GM21717 (cell line): ENCODE measurements around the gene AP2M1.

Source experiments
- ATAC-seq: cut with Tn5 transposase; IDR thresholded peaks from one replicate; pipeline ENCODE4 v1.9.1; 2021; ENCODE audit warnings: mild to moderate bottlenecking, moderate library complexity; ENCODE audit not compliant: unreplicated experiment

AP2M1 gene

DNA sequence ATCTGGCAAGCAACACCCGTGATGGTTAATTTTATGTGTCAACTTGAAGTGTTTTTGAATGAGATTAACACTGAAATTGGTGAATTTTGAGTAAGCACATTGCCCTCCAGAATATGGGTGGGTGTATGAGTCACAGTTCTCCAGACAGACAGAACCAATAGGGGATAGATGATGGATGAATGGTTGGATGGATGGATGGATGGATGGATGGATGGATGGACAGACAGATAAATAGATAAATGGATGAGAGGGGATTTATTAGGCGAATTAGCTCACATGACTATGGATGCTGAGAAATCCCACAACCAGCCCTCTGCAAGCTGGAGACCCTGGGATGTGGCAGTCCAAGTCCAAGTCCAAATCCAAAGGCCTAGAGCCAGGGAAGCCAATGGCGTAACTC is 49.3 kb downstream of the AP2M1 start:
- ATAC-seq: no peak

DNA sequence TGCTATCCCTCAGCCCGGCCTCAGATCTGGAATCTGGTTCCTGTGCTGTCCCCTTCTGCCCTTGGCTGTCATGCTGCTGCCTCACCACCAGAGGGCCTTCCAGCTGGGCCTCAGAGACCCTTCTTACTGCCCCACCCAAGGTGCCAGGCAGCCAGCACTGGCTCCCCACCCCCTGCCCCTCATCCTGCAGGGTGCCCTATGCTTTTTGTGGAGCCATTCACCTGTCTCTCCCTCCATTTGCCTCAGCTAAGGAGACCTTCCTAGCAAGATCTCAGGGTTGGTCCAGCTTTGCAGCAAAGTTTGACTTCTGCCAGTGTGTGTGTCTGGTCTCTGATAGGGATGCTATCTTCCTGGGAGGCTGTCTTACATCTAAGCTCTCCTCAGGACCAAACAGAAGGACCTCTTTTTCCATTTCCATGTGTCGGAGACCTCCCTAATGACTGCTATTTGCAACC is 52.9 kb downstream of the AP2M1 start:
- no peak for ATAC-seq

DNA sequence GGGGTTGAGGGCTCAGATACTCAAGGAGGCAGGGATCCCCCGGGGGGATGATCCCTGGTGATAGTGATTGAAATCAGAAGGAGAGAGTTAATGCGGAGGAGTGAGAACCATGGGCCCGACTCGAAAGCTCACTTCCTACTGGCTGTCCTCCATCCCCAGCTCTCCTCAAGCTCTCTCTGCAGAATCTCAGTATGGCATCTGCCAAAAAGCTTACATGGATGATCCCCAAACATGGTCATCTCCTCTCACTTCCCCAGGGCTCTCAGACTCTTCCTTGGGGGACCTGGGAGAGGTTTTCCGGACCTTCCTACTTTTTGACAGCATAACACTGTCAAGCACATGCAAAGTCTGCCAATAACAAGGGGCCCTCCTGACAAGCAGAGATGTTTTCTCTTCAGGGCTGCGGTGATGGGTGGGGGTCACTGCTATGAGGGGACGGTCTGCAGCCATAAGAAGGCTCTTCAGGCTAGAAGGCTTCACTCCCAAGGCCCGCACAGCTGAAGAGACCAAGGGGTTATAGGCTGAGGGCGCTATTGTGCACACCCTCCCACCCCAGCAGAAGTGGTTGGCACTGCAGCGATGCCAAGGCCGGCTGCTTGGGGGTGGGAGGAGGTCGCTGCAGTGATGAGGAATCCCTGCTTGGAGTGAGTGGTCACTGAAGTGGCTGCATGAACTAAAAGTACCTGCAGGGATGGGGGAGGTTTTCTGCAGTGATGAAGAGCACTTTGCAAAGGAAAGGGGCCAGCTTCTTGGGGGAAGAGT is 53.9 kb downstream of the AP2M1 start:
- no peak for ATAC-seq

DNA sequence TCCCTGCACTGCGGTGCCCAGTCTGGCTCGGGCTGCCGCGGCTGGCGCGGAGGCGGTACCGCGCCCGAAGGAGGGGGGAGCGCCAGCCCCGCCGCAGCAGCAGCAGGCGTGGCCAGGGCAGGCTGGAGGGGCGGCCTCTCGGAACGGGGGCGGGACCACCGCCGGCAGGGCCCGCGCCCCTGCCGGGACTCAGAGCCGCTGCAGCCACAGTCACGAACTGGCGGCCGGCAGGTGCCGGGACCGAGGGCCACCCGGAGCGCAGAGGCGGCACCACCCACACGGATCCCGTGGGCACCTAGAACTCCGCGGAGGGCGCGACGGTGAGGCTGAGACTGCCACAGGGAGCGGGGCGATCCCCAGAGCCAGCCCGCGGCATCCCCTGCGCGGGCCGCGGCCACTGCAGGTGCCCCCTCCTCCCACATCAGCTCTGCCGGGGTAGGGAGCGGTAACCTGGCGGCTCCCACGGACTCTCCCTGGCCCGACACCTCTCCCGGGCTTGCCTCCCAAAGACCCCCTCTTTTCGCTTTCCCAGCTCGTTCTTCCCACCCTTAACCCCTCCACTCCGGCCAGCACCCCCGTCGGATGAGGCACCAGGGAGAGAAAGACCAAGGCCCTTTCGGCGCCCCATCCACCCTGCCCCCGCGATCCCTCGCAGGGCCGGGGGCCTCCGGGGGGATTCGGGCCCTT is 54.9 kb downstream of the AP2M1 start, which contains the start of gene VWA5B2:
VWA5B2 (plus strand) TSS at position 192 of the 687 bp plus-strand sequence. CDS start 944 bp downstream, outside the sequence.
- ATAC-seq: peak; percentile 83

DNA sequence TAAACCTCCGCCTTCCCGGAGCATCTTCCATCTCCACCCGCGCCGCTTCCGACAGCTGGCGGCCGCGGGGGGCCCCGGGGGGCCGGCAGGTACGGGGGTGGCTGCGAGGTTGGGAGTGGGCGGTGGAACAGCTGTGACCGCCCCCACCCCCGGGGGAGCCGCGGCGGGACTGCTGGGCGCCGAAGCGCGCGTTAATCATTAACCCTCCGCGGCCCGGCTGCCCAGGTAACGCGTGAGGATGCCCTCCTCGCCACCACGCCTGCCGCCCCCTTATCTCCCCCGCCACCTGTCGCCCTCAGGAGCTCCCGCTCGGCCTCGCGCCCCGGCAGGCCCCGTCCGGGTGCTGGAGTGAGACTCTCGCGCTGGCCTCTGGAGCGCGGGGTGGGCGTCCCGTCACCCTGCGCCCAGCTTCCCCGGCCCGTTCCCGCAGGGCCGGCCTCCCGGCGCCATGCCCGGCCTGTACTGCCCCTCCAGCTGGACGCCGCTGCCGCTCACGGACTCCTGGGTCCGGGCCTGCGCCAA is 55.5 kb downstream of the AP2M1 start:
- ATAC-seq: no peak

DNA sequence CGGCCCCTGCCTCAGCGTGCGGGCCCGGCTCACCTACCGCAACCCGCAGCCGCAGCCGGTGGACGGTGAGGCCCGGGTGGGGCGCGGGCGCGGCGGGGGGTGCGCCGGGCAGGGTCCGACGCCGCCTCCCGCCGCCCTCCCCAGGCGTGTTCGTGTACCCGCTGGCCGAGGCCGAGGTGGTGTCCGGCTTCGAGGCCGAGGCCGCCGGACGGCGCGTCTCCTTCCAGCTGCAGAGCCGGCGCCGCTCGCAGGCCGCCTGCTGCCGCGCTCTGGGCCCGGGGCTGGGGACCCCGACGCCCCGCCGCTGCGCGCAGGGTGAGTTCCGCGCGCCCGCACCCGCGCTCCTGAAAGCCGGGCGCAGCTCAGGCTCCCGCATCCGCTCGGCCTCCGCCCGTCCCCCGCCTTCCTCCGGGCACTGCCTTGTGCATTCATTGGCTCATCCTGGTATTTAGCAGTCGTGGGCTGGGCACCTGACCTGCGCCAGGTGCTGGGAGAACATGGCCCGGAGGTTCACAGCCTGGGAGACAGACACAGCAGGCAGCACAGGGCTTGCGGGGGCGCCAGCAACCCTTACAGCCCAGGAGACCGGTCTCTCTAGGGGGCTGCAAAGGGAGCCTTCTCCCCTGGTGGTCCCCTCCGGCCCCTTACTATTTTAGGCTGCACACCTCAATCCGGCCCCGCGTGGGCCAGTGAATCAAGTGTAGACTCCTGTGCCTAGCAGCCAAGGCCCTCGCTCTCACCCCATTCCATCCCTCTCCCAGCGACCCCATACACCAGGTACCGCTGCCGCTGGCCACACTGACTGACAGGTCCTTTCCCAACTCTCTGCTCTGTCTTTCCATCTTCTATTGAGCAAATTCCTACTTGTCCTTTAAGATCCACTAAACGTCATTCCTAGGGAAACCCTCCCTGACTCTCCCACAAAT is 56.2 kb downstream of the AP2M1 start:
- no peak for ATAC-seq

DNA sequence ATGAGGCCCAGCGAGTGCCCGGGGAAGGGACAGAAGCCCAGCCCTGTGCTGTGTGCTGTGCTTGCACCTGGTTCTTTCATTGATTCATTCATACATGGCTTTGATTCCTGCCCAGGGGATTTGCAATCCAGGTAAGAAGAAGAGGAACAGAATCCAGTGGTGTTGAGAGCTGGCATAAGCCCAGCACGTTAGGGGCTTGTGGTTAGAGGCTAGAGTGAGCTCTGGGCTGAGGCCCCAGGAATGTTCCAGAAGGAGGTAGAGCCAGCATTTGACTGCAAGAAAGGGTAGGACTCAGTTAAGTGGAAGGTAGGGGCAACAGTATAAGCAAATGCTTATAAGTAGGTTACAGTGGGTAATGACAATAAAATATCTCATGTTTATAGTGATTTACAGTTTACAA is 57.0 kb downstream of the AP2M1 start:
- ATAC-seq: no peak

DNA sequence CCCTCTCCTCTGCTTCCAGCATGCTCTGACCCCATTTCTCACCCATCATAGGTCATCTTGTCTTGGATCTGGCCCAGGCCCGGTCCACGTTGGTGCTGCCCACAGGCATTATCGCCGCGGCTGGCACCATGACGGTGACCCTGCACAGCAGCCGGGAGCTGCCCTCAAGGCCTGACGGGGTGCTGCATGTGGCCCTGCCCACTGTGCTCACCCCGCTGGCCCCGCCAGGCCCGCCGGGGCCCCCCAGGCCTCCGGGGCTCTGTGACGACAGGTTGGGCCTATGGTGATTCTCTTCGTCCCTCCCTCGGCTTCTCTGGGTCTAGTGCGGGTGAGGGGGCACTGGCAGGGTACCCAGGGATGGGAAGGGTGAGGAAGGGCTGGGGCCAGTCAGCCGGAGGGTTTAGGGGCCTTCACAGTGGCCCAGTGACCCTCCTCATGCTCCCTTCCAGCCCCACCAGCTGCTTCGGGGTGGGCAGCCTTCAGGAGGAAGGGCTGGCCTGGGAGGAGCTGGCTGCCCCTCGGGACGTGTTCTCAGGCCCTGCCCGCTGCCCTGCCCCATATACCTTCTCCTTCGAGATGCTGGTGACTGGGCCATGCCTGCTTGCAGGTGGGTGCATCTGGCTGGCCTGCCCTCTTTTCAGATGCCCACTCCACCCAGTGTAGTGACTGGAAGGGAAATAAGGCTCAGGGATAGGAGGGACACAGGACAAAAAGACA is 58.6 kb downstream of the AP2M1 start:
- ATAC-seq: no peak
